ENCODE results near the gene OR52K1. TPM values are rescaled to one million over a fixed set of nuclear protein-coding genes. Genes with fewer than 3 reads are reported as not detected.
A peak's percentile ranks its signal among the peaks of the same experiment; 100 is the strongest.

The OR52K1 gene
- polyA plus RNA-seq, 1 donor (not counting 4 experiments of a cell fraction or from before 2014, with no cell fraction given), result not detected

DNA sequence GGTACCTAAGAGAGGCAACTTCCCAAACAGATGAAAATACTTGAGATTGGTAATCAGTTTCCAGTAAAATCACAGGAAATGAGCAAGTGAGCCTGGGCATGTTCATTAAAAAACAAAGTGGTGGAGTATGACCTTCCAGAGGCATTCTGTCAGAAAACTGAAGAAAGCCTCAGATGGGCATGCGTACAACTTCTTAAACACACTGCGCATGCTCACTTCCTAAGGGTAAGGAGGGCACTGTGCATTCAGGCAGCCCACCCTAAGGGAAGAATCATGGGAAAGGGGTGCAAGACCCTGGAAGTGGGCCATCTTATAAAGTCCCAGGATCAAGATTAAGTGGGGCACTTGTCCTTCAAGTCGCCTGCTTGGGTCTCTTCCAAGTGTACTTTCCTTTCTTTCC lies 29.3 kb upstream of the OR52K1 start:
- DNase-seq (ENCODE audit: low read depth, low spot score) (no peak), FAIRE-seq (no peak)
- H3K4me3 ChIP-seq (ENCODE audit: control insufficient read depth in 2 of 3, extremely low read depth in 1 of 3, insufficient read depth in 2 of 3, low read depth in 1 of 3, low read length in 3 of 3), result no peak overlapping the region
- TF ChIP-seq, protein P1, sequence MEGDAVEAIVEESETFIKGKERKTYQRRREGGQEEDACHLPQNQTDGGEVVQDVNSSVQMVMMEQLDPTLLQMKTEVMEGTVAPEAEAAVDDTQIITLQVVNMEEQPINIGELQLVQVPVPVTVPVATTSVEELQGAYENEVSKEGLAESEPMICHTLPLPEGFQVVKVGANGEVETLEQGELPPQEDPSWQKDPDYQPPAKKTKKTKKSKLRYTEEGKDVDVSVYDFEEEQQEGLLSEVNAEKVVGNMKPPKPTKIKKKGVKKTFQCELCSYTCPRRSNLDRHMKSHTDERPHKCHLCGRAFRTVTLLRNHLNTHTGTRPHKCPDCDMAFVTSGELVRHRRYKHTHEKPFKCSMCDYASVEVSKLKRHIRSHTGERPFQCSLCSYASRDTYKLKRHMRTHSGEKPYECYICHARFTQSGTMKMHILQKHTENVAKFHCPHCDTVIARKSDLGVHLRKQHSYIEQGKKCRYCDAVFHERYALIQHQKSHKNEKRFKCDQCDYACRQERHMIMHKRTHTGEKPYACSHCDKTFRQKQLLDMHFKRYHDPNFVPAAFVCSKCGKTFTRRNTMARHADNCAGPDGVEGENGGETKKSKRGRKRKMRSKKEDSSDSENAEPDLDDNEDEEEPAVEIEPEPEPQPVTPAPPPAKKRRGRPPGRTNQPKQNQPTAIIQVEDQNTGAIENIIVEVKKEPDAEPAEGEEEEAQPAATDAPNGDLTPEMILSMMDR (optimal IDR thresholded peaks at IDR 0.05 in 1 of 3, IDR thresholded peaks at IDR 0.05 in 1 of 3, conservative IDR thresholded peaks at IDR 0.05 in 1 of 3; ENCODE audit: extremely low read depth in 1 of 3, insufficient read depth in 2 of 3, low read length in 3 of 3), result no peak
- TF ChIP-seq EZH2 (IDR thresholded peaks at IDR 0.05; ENCODE audit: low read length), result no peak
- no peaks in the 10 kb centered on the region for H3K36me3 ChIP-seq (ENCODE audit: control insufficient read depth in 2 of 2, extremely low read depth in 1 of 2, insufficient read depth in 2 of 2, low read length in 2 of 2)
- H3K27me3 ChIP-seq (ENCODE audit: control insufficient read depth, extremely low read depth, insufficient read depth, low read length), result no peaks in the 10 kb centered on the region
- no peaks in the 10 kb centered on the region for H3K9me1 ChIP-seq (ENCODE audit: control insufficient read depth, extremely low read depth, insufficient read depth, low read length)
- no peaks in the 10 kb centered on the region for H3K79me2 ChIP-seq (ENCODE audit: control insufficient read depth, insufficient read depth, low read length)
- no peak overlapping the region for H2AFZ ChIP-seq (ENCODE audit: control insufficient read depth, low read length)
- H3K4me2 ChIP-seq (ENCODE audit: control insufficient read depth, extremely low read depth, insufficient read depth, low read depth, low read length), result no peak overlapping the region
- H3K9me3 ChIP-seq (ENCODE audit: control insufficient read depth, low read depth, low read length), result peaks cover 4% of the 10 kb centered on the region
- peaks cover 11% of the 10 kb centered on the region for H3K4me1 ChIP-seq (ENCODE audit: control insufficient read depth, extremely low read depth, insufficient read depth, low read length)
- dilution Hi-C loops (cut with MboI; ENCODE audit: extremely low pct_ligation_motif_present, low sequenced_read_pairs), result no loop called here
- no peaks in the 10 kb centered on the region for H4K20me1 ChIP-seq (ENCODE audit: control insufficient read depth, extremely low read depth, insufficient read depth, low read length)
- no peak overlapping the region for H3K27ac ChIP-seq (ENCODE audit: control insufficient read depth, insufficient read depth, low read length)
- H3K9ac ChIP-seq (ENCODE audit: control insufficient read depth, extremely low read depth, insufficient read depth, low read length), result no peak overlapping the region

DNA sequence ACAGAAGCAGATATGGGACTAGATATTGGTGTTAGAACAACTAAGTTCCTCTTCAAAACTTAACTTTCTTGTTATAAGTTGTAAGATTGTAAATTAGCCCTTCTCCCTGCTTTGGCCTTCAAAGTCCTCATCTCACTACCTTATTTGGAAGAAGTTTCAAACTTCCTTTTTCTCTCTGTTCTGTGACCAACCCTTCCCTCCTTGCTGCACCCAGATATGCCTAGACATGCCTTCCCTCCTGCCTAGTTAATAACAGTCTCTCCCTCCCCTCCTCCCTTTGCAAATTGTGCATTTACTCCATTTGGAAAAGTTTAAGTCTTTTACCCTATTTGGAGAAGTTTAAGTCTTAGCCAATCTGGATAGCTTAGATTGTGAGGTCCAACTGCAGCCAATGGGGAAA lies 28.4 kb upstream of the OR52K1 start:
- dilution Hi-C loops (cut with MboI; ENCODE audit: extremely low pct_ligation_motif_present, low sequenced_read_pairs), result no loop called here
- Histone ChIP-seq H3K79me2 (ENCODE audit: control insufficient read depth, insufficient read depth, low read length) (no peaks in the 10 kb centered on the region), H2AFZ (ENCODE audit: control insufficient read depth, low read length) (peak overlapping the region; percentile 83), H3K36me3 (ENCODE audit: control insufficient read depth in 2 of 2, extremely low read depth in 1 of 2, insufficient read depth in 2 of 2, low read length in 2 of 2) (no peaks in the 10 kb centered on the region), H3K4me2 (ENCODE audit: control insufficient read depth, extremely low read depth, insufficient read depth, low read depth, low read length) (peak overlapping the region; percentile 31), H3K9ac (ENCODE audit: control insufficient read depth, extremely low read depth, insufficient read depth, low read length) (no peak overlapping the region), H4K20me1 (ENCODE audit: control insufficient read depth, extremely low read depth, insufficient read depth, low read length) (no peaks in the 10 kb centered on the region), H3K9me3 (ENCODE audit: control insufficient read depth, low read depth, low read length) (peaks cover 4% of the 10 kb centered on the region), H3K4me3 (ENCODE audit: control insufficient read depth in 2 of 3, extremely low read depth in 1 of 3, insufficient read depth in 2 of 3, low read depth in 1 of 3, low read length in 3 of 3) (no peak overlapping the region), H3K4me1 (ENCODE audit: control insufficient read depth, extremely low read depth, insufficient read depth, low read length) (peaks cover 11% of the 10 kb centered on the region), H3K27ac (ENCODE audit: control insufficient read depth, insufficient read depth, low read length) (no peak overlapping the region), H3K9me1 (ENCODE audit: control insufficient read depth, extremely low read depth, insufficient read depth, low read length) (no peaks in the 10 kb centered on the region), H3K27me3 (ENCODE audit: control insufficient read depth, extremely low read depth, insufficient read depth, low read length) (no peaks in the 10 kb centered on the region)
- TF ChIP-seq, protein P1 (optimal IDR thresholded peaks at IDR 0.05 in 1 of 3, IDR thresholded peaks at IDR 0.05 in 1 of 3, conservative IDR thresholded peaks at IDR 0.05 in 1 of 3; ENCODE audit: extremely low read depth in 1 of 3, insufficient read depth in 2 of 3, low read length in 3 of 3), result no peak
- TF ChIP-seq EZH2 (IDR thresholded peaks at IDR 0.05; ENCODE audit: low read length), result no peak
- DNase-seq (ENCODE audit: low read depth, low spot score) (no peak), FAIRE-seq (no peak)
